Stomach (tissue), 9 donors: ENCODE data around the gene ZBED4. TPM values are rescaled to one million over a fixed set of nuclear protein-coding genes. Genes with fewer than 3 reads are reported as not detected.

ENCODE experiments used
- DNase-seq, 2 donors: peaks; one replicate each; pipeline versions ENCODE4 v3.0.0 to v3.0.0-alpha.2; 2013 to 2019
- H3K27ac ChIP-seq, 5 donors: fragments of 200-600 bp in 4 of 5; sonication (generic) in 4 of 5; one replicate each; pipeline ENCODE4 v1.5.1; 2013 to 2019; ENCODE audit warnings: mild to moderate bottlenecking in 1 of 5, moderate library complexity in 1 of 5
- H3K27me3 ChIP-seq, 3 donors: fragments of 200-600 bp; sonication (generic); one replicate each; pipeline ENCODE4 v1.5.1; 2017 to 2019; ENCODE audit warnings: mixed run types in 1 of 3
- H3K36me3 ChIP-seq, 4 donors: fragments of 200-600 bp; sonication (generic); 1 replicate in 3 of 4; 2 replicates in 1 of 4; pipeline ENCODE4 v1.5.1; 2016 to 2019
- H3K4me1 ChIP-seq, 4 donors: fragments of 200-600 bp; sonication (generic); one replicate each; pipeline ENCODE4 v1.5.1; 2016 to 2019
- H3K4me3 ChIP-seq, 4 donors: fragments of 200-600 bp; sonication (generic) in 3 of 4; one replicate each; pipeline ENCODE4 v1.5.1; 2016 to 2019; ENCODE audit warnings: mild to moderate bottlenecking in 1 of 4
- H3K9me3 ChIP-seq, 4 donors: fragments of 200-600 bp; sonication (generic); one replicate each; pipeline ENCODE4 v1.5.1; 2016 to 2019
- CTCF ChIP-seq, 7 experiments: fragments of 450-650 bp in 4 of 7; fragments of 200-600 bp in 3 of 7; sonication (generic) in 3 of 7; IDR thresholded peaks; one replicate each; pipeline ENCODE4 v1.5.1; 2016 to 2019; ENCODE audit warnings: antibody characterized with exemption in 7 of 7, control low read depth in 2 of 7, mild to moderate bottlenecking in 1 of 7
- EP300 ChIP-seq: sonication (generic); formaldehyde crosslinking; IDR thresholded peaks from one replicate; pipeline ENCODE4 v1.6.1; 2017; ENCODE audit warnings: antibody characterized with exemption
- POLR2A ChIP-seq, 4 donors: fragments of 450-650 bp; IDR thresholded peaks; one replicate each; pipeline ENCODE4 v1.6.1; 2016; ENCODE audit warnings: antibody characterized with exemption in 4 of 4, control low read depth in 2 of 4, mild to moderate bottlenecking in 1 of 4, moderate library complexity in 1 of 4
- POLR2AphosphoS5 ChIP-seq, 3 donors: sonication (generic); formaldehyde crosslinking; IDR thresholded peaks; one replicate each; pipeline ENCODE4 v1.6.1; 2016; ENCODE audit warnings: antibody characterized with exemption in 3 of 3
- WGBS, 5 donors: extraction: QIAGEN DNeasy Blood & Tissue Kit in 3 of 5; methylation state at CpG; one replicate each; pipeline versions ENCODE4 v1.1.5 to v1.1.7; 2013 to 2018; 5-methylcytosine and 5-hydroxymethylcytosine counted together
- intact Hi-C: fragments of 100-400 bp; cut with DNase I; formaldehyde crosslinking; loops from one replicate; pipeline ENCODE4 v1.15.1; 2023; ENCODE audit warnings: low total_unique reads
- polyA plus RNA-seq, 3 donors: library from polyadenylated mRNA; stranded (reverse); fragments of 200-250 nt; gene quantifications; one replicate each; pipeline ENCODE4 v1.2.3, GENCODE V29; 2013
- total RNA-seq, 5 donors: library from RNA; depleted of rRNA; stranded (reverse); fragments of >200 nt; gene quantifications; one replicate each; pipeline versions ENCODE4 v1.1.0 to v1.2.3, GENCODE V29; 2014 to 2016
- donor health status: healthy with polysubstance abuse.
- donor health status: Bipolar disorder and iron deficiency.
- donor health status: healthy.

The ZBED4 gene
- total and polyA plus RNA-seq, 8 donors = 2.2 to 31.7 (median 12.2) TPM

GRCh38 chr22:49917974-49918910, 64.6 kb downstream of the ZBED4 start, which contains the start of the genes ALG12 and CRELD2:
TSS of gene ALG12 (minus strand) at chr22:49918438. CDS start at chr22:49913765, 4,673 bp downstream.
TSS of gene CRELD2 (plus strand) at chr22:49918634. CDS start at chr22:49918770, 136 bp downstream.
- H3K4me1 ChIP-seq = peaks cover 17 to 34% (median 33%) of the 10 kb centered on the region in 4 donors
- TF ChIP-seq POLR2AphosphoS5 (IDR thresholded peaks at IDR 0.05) (peak in 2 of 3 donors; percentile 68 to 76), EP300 (no peak)
- intact Hi-C loops = no loop called here
- H3K36me3 ChIP-seq = peaks cover 11 to 44% (median 41%) of the 10 kb centered on the region in 4 donors
- peak within 1 kb of the TSS; percentile 90 to 99 (median 97) for H3K27ac ChIP-seq
- no peaks in the 10 kb centered on the region for H3K9me3 ChIP-seq
- peak; percentile 99 for DNase-seq
- no peaks in the 10 kb centered on the region for H3K27me3 ChIP-seq
- peak within 1 kb of the TSS; percentile 79 to 93 (median 88) for H3K4me3 ChIP-seq
- WGBS, 5 donors = 0 to 1% (median 0%) methylated on average over 40 to 103 of the region's 103 CpGs

DNA sequence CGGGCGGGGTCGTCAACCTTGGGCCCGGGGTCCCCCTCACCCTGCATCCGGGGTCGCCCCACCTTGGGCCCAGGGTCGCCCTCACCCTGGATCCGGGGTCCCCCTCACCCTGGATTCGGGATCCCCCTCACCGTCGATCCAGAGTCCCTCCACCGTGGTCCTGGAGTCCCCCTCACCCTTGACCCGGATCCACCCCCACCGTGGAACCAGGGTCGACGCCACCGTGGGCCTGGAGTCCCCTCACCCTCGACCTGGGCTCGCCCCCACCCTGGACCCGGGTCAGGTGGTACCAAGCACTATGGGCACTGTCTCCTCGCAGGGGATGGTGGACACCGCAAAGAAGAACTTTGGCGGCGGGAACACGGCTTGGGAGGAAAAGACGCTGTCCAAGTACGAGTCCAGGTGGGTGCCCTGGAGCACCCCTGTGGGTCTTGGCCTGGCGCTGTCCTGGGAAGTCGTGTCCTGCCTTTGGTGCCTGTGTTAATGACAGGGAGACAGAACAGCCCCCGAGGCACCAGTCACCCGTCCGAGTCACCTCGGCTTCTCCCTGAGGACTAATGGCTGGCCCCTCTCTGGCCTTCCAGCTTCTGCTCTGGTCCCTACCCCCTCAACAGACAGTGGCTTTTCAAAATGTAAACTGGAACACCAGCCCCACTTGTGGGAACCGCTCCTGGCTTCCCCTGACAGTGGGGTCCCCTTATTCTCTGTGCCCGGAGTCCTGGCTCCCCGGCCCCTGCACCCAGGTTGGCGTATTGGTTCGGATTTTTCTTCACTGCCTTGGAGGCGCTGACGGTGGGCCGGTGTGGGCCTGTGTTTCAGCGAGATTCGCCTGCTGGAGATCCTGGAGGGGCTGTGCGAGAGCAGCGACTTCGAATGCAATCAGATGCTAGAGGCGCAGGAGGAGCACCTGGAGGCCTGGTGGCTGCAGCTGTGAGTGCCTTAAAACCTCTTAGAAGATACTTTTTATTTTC, 65.6 kb downstream of the ZBED4 start:
- Histone ChIP-seq H3K4me1 (peaks cover 17 to 36% (median 33%) of the 10 kb centered on the region in 4 donors), H3K9me3 (no peaks in the 10 kb centered on the region), H3K4me3 (peak overlapping the region; percentile 79 to 93 (median 88)), H3K27me3 (no peaks in the 10 kb centered on the region), H3K27ac (peak overlapping the region; percentile 80 to 99 (median 94)), H3K36me3 (peaks cover 5 to 44% (median 42%) of the 10 kb centered on the region in 4 donors)
- no peak for DNase-seq
- intact Hi-C loops = no loop called here
- TF ChIP-seq EP300 = no peak
- TF ChIP-seq POLR2AphosphoS5 (IDR thresholded peaks at IDR 0.05) = no peak
- no peak for TF ChIP-seq CTCF (IDR thresholded peaks at IDR 0.05)
- no peak for TF ChIP-seq POLR2A (IDR thresholded peaks at IDR 0.05)
- WGBS, 5 donors = 30 to 61% (median 35%) methylated on average over 23 to 47 of the region's 47 CpGs

- H3K36me3 ChIP-seq = peaks cover 5 to 53% (median 46%) of the 10 kb centered on the region in 4 donors
- H3K27me3 ChIP-seq = no peaks in the 10 kb centered on the region
- no peak overlapping the region for H3K4me3 ChIP-seq
- H3K9me3 ChIP-seq = no peaks in the 10 kb centered on the region
- H3K27ac ChIP-seq = no peak overlapping the region
- TF ChIP-seq EP300 (no peak), POLR2A (IDR thresholded peaks at IDR 0.05) (no peak), CTCF (IDR thresholded peaks at IDR 0.05) (no peak), POLR2AphosphoS5 (IDR thresholded peaks at IDR 0.05) (no peak)
- 94 to 98% (median 95%) methylated on average over 7 to 18 of the region's 18 CpGs for WGBS, 5 donors
- intact Hi-C loops = no loop called here
- DNase-seq = no peak
- peaks cover 17 to 36% (median 33%) of the 10 kb centered on the region in 4 donors for H3K4me1 ChIP-seq
Observed at GRCh38 chr22:49920859-49921258, 67.2 kb downstream of the ZBED4 start.

GRCh38 chr22:49921508-49922278, 68.0 kb downstream of the ZBED4 start:
- intact Hi-C loops = no loop called here
- no peak for DNase-seq
- Histone ChIP-seq H3K27ac (no peak overlapping the region), H3K27me3 (no peaks in the 10 kb centered on the region), H3K36me3 (peaks cover 5 to 58% (median 50%) of the 10 kb centered on the region in 4 donors), H3K4me3 (no peak overlapping the region), H3K9me3 (no peaks in the 10 kb centered on the region), H3K4me1 (peaks cover 17 to 34% (median 30%) of the 10 kb centered on the region in 4 donors)
- 92 to 94% (median 93%) methylated on average over 28 to 35 of the region's 35 CpGs for WGBS, 5 donors
- no peak for TF ChIP-seq EP300
- TF ChIP-seq CTCF (IDR thresholded peaks at IDR 0.05) = no peak
- TF ChIP-seq POLR2AphosphoS5 (IDR thresholded peaks at IDR 0.05) = no peak
- TF ChIP-seq POLR2A (IDR thresholded peaks at IDR 0.05) = no peak
